ENCODE measurements around the gene ADD1. TPM values are rescaled to one million over a fixed set of nuclear protein-coding genes. Genes with fewer than 3 reads are reported as not detected.

Gene ADD1
- total and polyA plus RNA-seq, 2 of the 13 experiments (the other 11 are each of a cell fraction or from before 2014, with no cell fraction given): 73.9 to 122 TPM

DNA sequence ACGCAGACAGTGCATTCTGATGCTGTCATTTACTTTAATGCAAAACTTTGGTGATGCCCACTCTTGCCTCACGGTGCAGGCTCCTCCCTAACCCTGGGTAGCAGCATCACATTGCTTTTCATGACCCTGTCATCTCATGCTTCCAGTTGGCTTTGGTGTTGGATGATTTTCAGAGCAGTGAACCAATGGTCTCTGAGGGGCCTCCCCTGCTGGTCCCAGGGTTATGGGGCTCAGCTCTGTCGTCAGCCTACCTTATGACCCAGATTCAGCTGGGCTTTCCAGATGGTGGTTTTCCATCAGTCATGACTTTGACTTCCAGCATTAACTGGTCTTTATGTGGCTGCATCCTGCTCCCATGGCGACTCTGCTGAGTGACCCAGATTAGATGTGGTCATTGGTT, 63.6 kb downstream of the ADD1 start:
- no peak for ATAC-seq
- H3K9me3 ChIP-seq (ENCODE audit: low read length): no peaks in the 10 kb centered on the region
- no peak overlapping the region for H3K9ac ChIP-seq (ENCODE audit: insufficient read depth, low read depth, low read length)
- BruUV-seq (replicated peaks): no TSS peak
- H3K4me1 ChIP-seq (ENCODE audit: insufficient read depth, low read length): peaks cover 14% of the 10 kb centered on the region
- TF ChIP-seq, protein P1, sequence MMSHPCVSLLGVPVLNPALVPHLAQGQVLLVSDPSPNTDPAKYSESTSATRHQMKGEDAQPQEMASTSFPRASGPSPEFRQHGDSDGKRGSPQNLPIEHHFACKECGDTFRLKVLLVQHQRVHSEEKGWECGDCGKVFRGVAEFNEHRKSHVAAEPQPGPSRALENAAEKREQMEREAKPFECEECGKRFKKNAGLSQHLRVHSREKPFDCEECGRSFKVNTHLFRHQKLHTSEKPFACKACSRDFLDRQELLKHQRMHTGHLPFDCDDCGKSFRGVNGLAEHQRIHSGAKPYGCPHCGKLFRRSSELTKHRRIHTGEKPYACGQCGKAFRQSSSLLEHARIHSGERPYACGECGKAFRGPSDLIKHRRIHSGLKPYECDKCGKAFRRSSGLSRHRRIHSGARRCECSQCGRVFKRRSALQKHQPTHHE (CRISPR knock-in tag; IDR thresholded peaks at IDR 0.05; ENCODE audit: borderline replicate concordance): no peak
- TF ChIP-seq NFE2L2 (IDR thresholded peaks at IDR 0.05; ENCODE audit: low read length): no peak
- no peak for TF ChIP-seq ZHX2 (IDR thresholded peaks at IDR 0.05; ENCODE audit: low read depth)
- no peak for TF ChIP-seq ZHX2 (CRISPR knock-in tag; IDR thresholded peaks at IDR 0.05; ENCODE audit: borderline replicate concordance)
- H3K36me3 ChIP-seq (replicated peaks in 1 of 2; ENCODE audit: control insufficient read depth in 1 of 2, insufficient read depth in 2 of 2, low read length in 2 of 2): peaks cover 30 to 77% of the 10 kb centered on the region in 2 experiments
- ChIA-PET POLR2A (no interaction called here), CTCF (ENCODE audit: low intra/inter-chr PET ratio, low total read pairs) (no interaction called here)
- H3K4me2 ChIP-seq (ENCODE audit: low read depth, low read length): no peak overlapping the region
- H3K27me3 ChIP-seq (ENCODE audit: control insufficient read depth in 1 of 2, insufficient read depth in 2 of 2, low read length in 2 of 2): no peaks in the 10 kb centered on the region
- 98% methylated on average over 3 of the region's 4 CpGs for WGBS (ENCODE audit: low lambda C conversion rate)
- intact Hi-C loops (cut with micrococcal nuclease; ENCODE audit: unreplicated experiment) (no loop called here), in situ Hi-C loops (cut with HindIII; ENCODE audit: extremely low pct_ligation_motif_present, low pct_unique_long_range_greater_than_20kb) (no loop called here)
- H3K79me2 ChIP-seq (ENCODE audit: insufficient read depth, low read length): no peaks in the 10 kb centered on the region
- no peak overlapping the region for H3K27ac ChIP-seq (ENCODE audit: extremely low read length, insufficient read depth, low read length)
- FAIRE-seq: no peak
- no peak overlapping the region for H2AFZ ChIP-seq (ENCODE audit: low read length)
- no peak overlapping the region for H3K4me3 ChIP-seq (replicated peaks in 1 of 3; ENCODE audit: insufficient read depth in 1 of 3, low read depth in 2 of 3, low read length in 3 of 3)
- peaks cover 4% of the 10 kb centered on the region; the same call in 1 of the 2 replicates for H4K20me1 ChIP-seq (ENCODE audit: insufficient read depth, low read length)
- no peak for DNase-seq (ENCODE audit: low spot score)
